ENCODE measurements around the gene RASSF1.
"Not testable (repeated sequence)": the region's sequence is repeated elsewhere in the genome, so short reads cannot be mapped to it uniquely, and the experiment has no call there.

The RASSF1 gene

GRCh38 chr3:50322386-50323091 lies 18.1 kb downstream of the RASSF1 start, which contains the start of gene HYAL2:
Gene HYAL2 (minus strand): TSS chr3:50322745. CDS start chr3:50320489, 2,256 bp downstream.
- no peak for DNase-seq

DNA sequence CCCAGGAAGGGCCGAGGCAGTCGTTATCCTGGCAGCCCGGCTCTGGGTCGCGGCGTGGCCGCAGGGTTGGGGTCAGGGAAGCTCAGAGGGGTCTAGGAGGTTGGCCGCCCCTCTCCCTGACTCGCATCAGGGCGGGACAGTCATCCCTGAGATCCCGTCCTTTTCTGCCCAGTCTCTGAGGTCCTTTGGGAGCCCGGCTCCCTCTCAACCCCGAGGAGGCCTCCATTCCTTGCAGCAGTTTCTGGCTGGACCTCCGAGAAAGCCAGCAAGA lies 18.6 kb downstream of the RASSF1 start:
- no peak for DNase-seq

DNA sequence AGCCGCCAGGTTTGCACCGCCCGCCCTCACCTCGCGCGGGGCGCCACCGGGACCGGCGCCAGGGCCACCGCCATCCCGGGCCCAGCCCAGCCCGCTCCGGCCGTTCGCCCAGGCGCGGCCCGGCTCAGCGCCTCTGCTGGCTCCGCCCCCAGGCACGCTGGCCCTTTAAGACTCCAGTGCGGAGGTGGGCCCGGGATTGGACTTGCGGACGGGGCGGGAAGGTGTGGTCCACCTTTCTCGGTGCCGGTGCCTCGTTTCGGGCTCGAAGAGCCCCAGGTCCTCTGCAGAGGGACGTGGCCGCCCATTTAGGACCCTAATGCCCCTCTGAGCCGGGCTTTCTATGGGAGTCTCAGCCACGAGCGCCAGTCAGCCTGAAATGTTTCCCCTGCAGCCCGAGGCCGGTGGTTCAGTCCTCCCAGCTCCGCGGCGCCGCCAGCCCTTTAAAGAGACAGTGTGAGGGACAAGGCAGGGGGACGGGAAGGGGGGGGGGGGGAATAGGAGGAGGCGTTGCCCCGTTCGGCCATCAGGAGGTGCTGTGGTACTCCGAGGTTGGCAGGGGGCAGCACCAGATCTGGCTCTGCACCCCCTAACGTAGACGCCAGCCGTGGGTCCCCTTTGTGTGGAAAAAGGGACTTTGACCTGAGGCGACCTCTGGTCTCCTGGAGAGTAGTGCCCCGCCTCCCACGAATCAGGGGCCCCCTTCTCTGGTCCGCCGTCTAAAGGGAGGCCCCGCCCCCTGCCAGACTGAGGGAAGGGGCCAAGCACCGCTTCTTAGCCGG lies 19.1 kb downstream of the RASSF1 start:
- peak; percentile 88 for DNase-seq

DNA sequence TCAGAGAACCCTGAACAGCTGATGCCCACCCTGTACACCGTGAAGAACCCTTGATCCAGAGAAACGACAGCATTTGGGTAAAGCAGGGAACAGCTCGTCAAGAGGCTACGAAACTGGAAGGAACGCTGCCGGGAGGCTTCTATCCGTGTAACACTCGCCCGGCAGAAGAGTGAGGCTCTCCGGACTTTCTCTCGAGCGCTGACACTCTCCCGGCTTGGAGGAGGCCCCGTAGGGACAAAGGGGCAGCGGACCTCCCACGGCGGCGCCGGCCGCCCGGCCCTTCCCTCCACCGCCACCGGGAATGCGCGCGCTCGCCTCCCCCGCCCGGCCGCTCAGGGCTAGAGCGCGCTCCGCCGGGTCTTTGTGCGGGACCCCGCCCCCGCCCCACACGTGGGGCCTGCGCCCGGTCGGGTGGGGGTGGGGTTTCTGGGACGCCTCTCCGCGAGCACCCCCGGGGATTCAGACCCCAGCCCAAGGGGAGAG lies 19.7 kb downstream of the RASSF1 start:
- peak; percentile 75 for DNase-seq

DNA sequence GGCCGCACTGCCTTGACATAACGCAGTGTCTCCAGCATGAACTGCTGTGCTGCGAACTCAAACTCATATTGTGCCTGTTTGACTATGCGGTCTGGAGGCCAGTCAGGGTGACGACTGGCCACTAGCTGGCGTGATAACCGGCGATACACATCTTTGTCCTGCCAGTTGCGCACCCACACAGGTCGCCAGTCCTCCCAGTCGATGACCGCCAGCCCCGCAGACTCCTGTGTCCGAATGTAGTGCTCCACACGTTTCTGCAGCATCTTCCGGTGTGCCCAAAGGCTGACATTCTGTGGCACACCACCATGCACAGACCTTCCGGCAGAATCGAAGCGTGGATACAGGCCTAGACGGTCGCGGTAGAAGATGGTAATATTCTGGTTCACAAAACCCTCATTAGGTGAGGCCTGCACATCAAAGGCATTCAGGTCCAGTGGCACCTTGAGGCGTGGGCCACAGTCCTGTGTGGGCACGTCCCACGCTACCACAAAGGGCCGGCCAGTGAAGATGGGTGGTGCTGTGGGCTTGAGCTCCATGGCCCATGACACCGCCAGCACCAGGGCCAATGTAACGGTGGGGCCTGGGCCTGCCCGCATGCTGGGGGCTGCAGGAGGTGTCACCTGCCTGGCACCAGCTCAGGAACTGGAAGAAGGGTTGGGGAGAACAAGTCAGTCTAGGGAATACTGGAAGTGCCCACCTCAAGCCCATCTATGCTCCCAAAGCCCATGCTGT lies 20.6 kb downstream of the RASSF1 start:
- no peak for DNase-seq

DNA sequence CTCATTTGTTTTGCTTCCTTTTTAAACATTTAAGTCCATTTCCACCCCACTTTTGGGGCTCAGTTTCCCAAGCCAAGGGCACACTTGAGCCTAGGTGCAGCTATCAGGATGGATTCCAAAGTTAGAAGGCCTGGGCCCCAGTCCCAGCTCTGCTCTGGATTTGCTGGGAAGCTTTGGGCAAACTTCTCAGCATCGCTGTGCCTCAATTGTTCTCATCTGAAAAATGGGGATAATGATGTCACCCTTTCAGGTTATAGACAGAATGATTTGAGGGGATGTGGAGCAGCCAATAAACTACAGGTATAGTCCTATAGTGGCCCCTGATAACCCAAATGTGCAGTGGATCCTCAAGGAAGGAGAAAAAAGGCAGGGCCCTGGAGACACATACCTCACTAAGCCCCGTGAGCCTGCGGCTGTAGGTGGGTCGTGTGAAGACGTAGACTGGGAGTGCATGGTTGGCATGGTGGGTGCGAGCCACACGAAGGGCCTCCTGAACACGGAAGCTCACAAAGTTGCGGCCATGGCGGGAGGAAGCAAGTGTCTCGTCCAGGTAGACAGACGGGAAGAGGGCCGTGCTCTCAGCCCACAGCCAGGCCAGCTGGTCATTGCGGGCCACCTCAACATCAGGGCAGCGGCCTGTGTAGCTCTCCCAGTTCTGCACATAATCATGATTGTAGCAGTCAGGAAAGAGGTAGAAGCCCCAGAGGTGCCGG lies 21.3 kb downstream of the RASSF1 start:
- no peak for DNase-seq

- no peak for DNase-seq
These were observed 22.0 kb downstream of the RASSF1 start for GRCh38 chr3:50318615-50319014.

DNA sequence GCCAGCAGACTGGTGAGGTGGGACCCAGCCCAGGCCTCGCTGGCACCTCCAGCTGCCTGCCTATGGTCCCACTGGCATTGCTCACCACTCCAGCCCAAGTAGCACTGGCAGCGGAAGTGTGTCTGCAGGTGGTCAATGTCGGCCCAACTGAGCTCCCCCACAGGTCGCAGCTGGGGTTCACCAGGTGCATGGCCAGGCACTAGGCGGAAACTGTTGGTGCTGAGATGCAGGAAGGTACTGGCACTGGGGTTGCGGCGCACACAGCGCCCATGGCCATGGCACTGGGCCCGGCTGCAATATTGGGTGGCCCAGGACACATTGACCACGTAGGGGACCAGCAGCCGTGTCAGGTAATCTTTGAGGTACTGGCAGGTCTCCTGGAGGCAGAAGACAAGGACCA lies 22.5 kb downstream of the RASSF1 start:
- DNase-seq: no peak

DNA sequence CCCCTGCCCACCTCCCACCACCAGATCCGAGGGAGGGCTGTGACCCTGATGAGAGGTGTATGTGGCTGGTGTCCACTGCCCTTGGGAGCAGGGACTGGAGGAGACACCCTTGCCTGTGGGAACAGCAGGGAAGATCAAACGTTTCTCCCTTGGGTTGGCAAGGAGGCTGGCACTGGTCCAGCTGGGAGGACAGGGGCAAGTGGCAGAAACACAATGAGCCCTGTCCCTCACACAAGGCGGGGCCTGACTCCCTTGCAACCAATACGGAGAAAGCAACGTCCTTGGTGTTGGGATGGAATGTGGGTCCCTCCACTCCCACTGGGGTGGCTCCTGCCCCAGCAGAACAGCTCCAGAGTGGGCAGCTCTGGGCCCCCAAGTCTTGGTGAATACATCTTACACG lies 23.3 kb downstream of the RASSF1 start:
- DNase-seq: no peak

DNA sequence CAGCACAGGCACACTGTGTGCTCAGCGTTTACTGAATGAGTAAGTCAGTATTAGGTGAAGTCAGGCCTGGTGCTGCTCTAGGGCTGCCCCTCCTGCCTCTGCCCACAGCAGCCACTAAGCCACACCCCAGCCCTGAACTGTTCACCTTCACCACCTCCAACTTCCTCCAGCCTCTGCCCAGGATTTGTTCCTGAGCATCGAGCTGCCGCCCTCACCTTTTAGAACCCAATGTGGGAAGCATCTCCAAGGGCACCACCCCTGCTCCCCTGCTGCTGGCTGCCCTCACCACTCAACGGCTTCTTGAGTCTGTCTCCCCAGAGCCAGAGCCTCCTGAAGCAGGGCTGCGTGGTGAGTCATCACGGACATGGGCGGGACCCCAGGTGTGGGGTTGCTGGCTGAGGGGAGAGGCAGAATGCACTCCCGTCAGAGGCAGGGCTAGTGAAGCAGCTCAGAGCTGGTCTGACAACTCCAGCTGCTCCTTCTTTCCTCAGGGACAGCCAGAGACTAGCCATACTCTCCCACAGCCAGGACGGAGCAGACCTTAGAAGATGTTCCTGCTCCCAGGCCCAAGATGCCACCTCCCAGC lies 23.9 kb downstream of the RASSF1 start:
- DNase-seq: peak; percentile 75

GRCh38 chr3:50314816-50315215 lies 25.8 kb downstream of the RASSF1 start:
- DNase-seq: no peak

DNA sequence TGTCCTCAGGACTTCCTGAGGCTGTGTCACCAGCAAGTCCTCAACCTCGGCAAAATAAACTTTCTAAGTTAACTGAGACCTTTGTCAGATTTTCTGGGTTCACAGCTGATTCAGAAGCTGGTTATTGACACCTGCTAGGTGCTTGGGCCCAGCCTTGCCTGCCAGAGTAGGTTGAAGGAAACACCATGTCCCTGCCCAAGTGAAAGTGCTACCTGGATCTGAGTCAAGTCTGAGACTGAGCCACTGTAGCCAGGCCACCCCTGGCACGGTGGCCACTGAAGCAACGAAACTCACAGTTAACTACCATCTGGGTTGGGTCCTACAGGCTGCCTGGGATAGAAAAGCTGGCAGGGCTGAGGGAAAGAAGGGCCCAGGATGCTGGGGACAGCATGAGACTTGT lies 26.3 kb downstream of the RASSF1 start:
- no peak for DNase-seq

GRCh38 chr3:50312041-50312440 lies 28.6 kb downstream of the RASSF1 start:
- not testable (repeated sequence) for DNase-seq

DNA sequence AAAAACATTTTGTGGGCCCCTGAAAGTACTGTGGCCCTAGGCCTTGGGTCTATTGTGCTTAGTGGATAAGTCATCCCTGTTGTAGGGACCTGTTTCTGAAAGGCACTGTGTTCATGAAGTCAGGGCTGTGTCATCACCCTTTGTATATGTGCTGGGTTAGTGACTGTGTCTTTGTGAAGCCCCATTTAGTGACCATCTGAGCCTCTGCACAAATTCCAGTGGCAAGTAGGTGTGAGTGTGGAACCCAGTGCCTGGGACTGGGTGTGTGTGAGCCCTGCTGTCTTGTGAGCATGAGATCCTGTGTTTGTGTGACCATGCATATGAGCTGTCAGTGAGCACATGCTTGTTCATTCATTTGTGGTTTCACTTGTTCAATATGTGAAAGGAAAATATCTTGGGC lies 36.0 kb downstream of the RASSF1 start:
- no peak for DNase-seq

DNA sequence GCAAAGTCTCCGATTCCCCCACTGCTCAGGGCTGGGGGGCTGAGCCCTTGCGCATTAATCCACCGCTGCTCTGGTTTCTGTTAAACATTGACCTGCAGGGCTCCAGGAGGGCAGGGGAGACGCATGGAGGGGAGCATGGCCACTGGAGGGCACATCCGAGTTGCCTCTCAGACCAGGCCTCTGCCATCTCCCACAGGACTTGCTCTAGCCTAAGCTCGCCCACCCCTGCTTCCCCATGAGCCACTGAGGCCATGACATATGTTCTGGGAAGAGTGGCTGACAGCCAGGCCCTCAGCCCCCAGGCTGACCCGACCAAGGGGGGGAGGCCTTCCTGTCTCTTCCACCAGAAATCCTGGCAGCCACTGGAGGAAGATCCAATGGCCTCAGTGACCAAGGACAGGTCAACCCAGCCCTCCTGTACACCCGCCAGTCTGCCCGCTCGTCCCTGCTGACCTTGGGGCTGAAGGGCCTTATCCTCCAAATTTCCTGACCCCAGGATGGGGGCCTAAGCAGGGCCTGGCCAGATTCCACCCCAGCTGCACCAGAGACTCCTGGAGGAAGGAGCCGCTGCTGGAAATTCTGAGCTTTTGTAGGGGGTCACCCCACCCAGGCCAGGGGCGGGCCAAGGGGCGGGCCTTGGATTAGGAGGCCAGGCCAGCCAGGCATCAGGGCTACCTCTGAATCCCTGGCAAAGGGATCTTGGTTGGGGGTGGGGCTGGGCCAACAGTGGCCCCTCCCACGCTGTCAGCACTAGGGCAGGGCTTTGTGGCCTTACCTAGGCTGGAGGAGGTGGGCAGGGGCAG lies 37.4 kb downstream of the RASSF1 start, which contains the start of gene HYAL1:
Gene HYAL1 (minus strand): TSS at position 562 of the 803 bp plus-strand sequence. CDS start 618 bp downstream, outside the sequence.
- DNase-seq: no peak

DNA sequence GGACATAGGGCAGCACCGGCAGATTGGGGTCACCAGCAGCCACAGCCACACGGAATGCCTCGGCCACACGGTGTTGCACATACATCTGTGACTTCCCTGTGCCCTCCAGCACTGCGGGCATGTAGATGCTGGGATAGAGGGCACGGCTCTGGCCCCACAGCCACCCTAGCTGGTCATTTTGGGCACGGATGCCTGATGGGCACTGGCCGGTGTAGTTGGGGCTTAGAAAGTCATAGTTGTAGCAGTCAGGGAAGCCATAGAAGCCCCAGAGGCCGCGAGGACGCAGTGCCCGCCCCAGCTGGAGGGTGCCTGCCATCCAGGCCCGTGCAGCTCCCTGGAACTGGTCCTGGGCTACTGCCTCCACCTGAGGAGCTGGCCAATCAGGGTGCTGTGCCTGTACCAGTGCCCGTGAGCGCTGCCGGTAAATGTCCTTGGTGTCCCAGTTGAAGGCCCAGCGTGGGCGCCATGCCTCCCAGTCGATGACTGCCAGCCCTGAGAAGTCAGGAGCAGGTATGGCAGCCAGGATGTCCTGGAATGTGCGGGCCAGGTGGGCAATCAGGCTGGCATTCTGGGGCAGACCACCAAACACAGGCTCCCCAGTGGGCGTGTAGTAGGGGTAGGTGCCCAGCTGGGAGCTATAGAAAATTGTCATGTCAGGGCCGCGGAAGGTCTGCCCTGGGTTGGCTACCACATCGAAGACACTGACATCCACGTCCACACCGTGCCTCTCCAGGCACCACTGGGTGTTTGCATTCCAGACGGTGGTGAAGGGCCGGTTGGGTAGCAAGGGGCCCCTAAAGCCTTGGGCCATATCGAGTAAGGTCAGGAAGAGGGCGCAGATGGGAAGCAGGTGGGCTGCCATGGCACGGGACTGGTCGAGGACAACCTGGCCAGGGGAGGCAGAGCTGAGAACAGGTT lies 38.3 kb downstream of the RASSF1 start:
- DNase-seq: no peak

DNA sequence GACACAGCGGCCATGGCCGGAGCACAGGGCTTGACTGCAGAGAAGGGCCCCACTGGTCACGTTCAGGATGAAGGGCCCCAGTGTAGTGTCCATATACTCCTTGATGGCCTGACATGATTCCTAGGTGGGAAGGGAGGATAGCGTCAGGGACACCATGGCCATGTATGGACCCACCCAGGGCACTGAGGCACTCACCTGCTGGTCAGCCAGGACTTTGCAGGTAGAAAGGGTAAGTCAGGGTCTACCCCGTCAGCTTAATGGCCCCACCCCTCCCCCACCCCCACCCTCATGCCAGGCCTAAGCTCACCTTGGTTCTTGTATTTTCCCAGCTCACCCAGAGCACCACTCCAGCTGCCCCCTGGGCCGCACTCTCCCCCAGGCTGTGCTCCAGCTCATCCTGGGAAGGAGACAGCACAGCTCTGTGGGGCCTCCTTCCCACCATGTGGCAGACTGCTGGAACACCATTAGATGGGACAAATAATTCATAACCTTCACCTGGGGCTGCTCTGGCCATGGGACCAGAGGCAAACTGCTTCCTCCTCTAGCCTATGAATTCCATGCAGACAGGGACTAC lies 39.9 kb downstream of the RASSF1 start:
- no peak for DNase-seq

GRCh38 chr3:50299929-50300680 lies 40.5 kb downstream of the RASSF1 start:
- DNase-seq: no peak

- no peak for DNase-seq
These were observed 41.1 kb downstream of the RASSF1 start for GRCh38 chr3:50299638-50299928.

All from stimulated activated CD8-positive, alpha-beta memory T cell treated with anti-CD3 and anti-CD28 coated beads, Interleukin-4, amount 100 ng/mL, for 48 hours (primary cell).